Measurements from ENCODE around the gene FMNL2.

The FMNL2 gene

GRCh38 chr2:152549423-152549822 is 214.4 kb downstream of the FMNL2 start:
- no peak overlapping the region for H2BK12ac ChIP-seq (ENCODE audit: low read length)
- no peak overlapping the region for H3K14ac ChIP-seq (ENCODE audit: low read length)
- no peak overlapping the region for H2AFZ ChIP-seq (ENCODE audit: low read length)
- H4K91ac ChIP-seq (ENCODE audit: low read depth, low read length, poor library complexity), result no peak overlapping the region
- H3K4me1 ChIP-seq (ENCODE audit: control insufficient read depth in 2 of 2, insufficient read depth in 1 of 2, low read depth in 1 of 2, low read length in 2 of 2), result peaks cover 0 to 8% of the 10 kb centered on the region in 2 donors
- DNase-seq (ENCODE audit: low spot score), result no peak
- H3K4me3 ChIP-seq (ENCODE audit: low read length in 2 of 2), result no peak overlapping the region
- no peak overlapping the region for H2BK5ac ChIP-seq (ENCODE audit: low read length)
- no peaks in the 10 kb centered on the region for H3K9me3 ChIP-seq (replicated peaks in 1 of 2; ENCODE audit: control insufficient read depth in 2 of 2, insufficient read depth in 1 of 2, low read depth in 1 of 2, low read length in 2 of 2)
- no peak overlapping the region for H2BK120ac ChIP-seq (ENCODE audit: low read depth, low read length)
- H3K9ac ChIP-seq (ENCODE audit: low read depth, low read length, poor library complexity), result no peak overlapping the region
- H2BK15ac ChIP-seq (ENCODE audit: low read length), result no peak overlapping the region
- H3K36me3 ChIP-seq (replicated peaks in 1 of 2; ENCODE audit: control insufficient read depth in 2 of 2, insufficient read depth in 2 of 2, low read length in 2 of 2), result peaks cover 2 to 65% of the 10 kb centered on the region in 2 donors
- no CpG with 5 or more reads among the region's 2 CpGs for WGBS, 2 donors (ENCODE audit: extremely low coverage in 2 of 2, insufficient read length in 2 of 2, insufficient replicate concordance in 1 of 2)
- no peak overlapping the region for H2AK5ac ChIP-seq (ENCODE audit: low read depth, low read length)
- H3K4ac ChIP-seq (ENCODE audit: low read length), result no peak overlapping the region
- no peak overlapping the region for H3K18ac ChIP-seq (ENCODE audit: low read length)
- H4K8ac ChIP-seq (ENCODE audit: low read depth, low read length), result no peak overlapping the region
- H3K79me1 ChIP-seq (ENCODE audit: low read depth, low read length), result no peaks in the 10 kb centered on the region
- no peak overlapping the region for H3K27ac ChIP-seq (replicated peaks; ENCODE audit: low read length)
- no peak overlapping the region for H3K23ac ChIP-seq (ENCODE audit: low read depth, low read length, poor library complexity)
- H3K4me2 ChIP-seq (ENCODE audit: insufficient read depth, low read length, poor library complexity, severe bottlenecking), result no peak overlapping the region
- no peaks in the 10 kb centered on the region for H3K27me3 ChIP-seq (ENCODE audit: control insufficient read depth in 3 of 3, insufficient read depth in 3 of 3, low read depth in 1 of 3, low read length in 3 of 3)

- Histone ChIP-seq H3K79me1 (ENCODE audit: low read depth, low read length) (no peaks in the 10 kb centered on the region), H2AFZ (ENCODE audit: low read length) (no peak overlapping the region), H2BK12ac (ENCODE audit: low read length) (no peak overlapping the region), H2BK5ac (ENCODE audit: low read length) (no peak overlapping the region), H4K8ac (ENCODE audit: low read depth, low read length) (no peak overlapping the region), H3K9me3 (replicated peaks in 1 of 2; ENCODE audit: control insufficient read depth in 2 of 2, insufficient read depth in 1 of 2, low read depth in 1 of 2, low read length in 2 of 2) (no peaks in the 10 kb centered on the region), H3K14ac (ENCODE audit: low read length) (no peak overlapping the region), H3K23ac (ENCODE audit: low read depth, low read length, poor library complexity) (no peak overlapping the region), H3K4ac (ENCODE audit: low read length) (no peak overlapping the region), H3K18ac (ENCODE audit: low read length) (no peak overlapping the region), H2BK120ac (ENCODE audit: low read depth, low read length) (no peak overlapping the region), H3K4me1 (ENCODE audit: control insufficient read depth in 2 of 2, insufficient read depth in 1 of 2, low read depth in 1 of 2, low read length in 2 of 2) (peaks cover 0 to 5% of the 10 kb centered on the region in 2 donors), H3K27ac (replicated peaks; ENCODE audit: low read length) (no peak overlapping the region), H3K36me3 (replicated peaks in 1 of 2; ENCODE audit: control insufficient read depth in 2 of 2, insufficient read depth in 2 of 2, low read length in 2 of 2) (peaks cover 2 to 59% of the 10 kb centered on the region in 2 donors), H3K4me2 (ENCODE audit: insufficient read depth, low read length, poor library complexity, severe bottlenecking) (no peak overlapping the region), H2BK15ac (ENCODE audit: low read length) (no peak overlapping the region), H3K9ac (ENCODE audit: low read depth, low read length, poor library complexity) (no peak overlapping the region), H3K27me3 (ENCODE audit: control insufficient read depth in 3 of 3, insufficient read depth in 3 of 3, low read depth in 1 of 3, low read length in 3 of 3) (no peaks in the 10 kb centered on the region), H3K4me3 (ENCODE audit: low read length in 2 of 2) (no peak overlapping the region), H2AK5ac (ENCODE audit: low read depth, low read length) (no peak overlapping the region), H4K91ac (ENCODE audit: low read depth, low read length, poor library complexity) (no peak overlapping the region)
- no peak for DNase-seq (ENCODE audit: low spot score)
- WGBS, 2 donors (ENCODE audit: extremely low coverage in 2 of 2, insufficient read length in 2 of 2, insufficient replicate concordance in 1 of 2), result no CpG with 5 or more reads among the region's 2 CpGs
Observed at GRCh38 chr2:152550386-152550785, 215.4 kb downstream of the FMNL2 start.

- H3K23ac ChIP-seq (ENCODE audit: low read depth, low read length, poor library complexity), result no peak overlapping the region
- H3K36me3 ChIP-seq (replicated peaks in 1 of 2; ENCODE audit: control insufficient read depth in 2 of 2, insufficient read depth in 2 of 2, low read length in 2 of 2), result peaks cover 0 to 56% of the 10 kb centered on the region in 2 donors
- no peak overlapping the region for H4K8ac ChIP-seq (ENCODE audit: low read depth, low read length)
- no peak overlapping the region for H3K9ac ChIP-seq (ENCODE audit: low read depth, low read length, poor library complexity)
- H3K4me1 ChIP-seq (ENCODE audit: control insufficient read depth in 2 of 2, insufficient read depth in 1 of 2, low read depth in 1 of 2, low read length in 2 of 2), result no peaks in the 10 kb centered on the region
- H3K4me3 ChIP-seq (ENCODE audit: low read length in 2 of 2), result no peak overlapping the region
- H3K27ac ChIP-seq (replicated peaks; ENCODE audit: low read length), result no peak overlapping the region
- H2BK5ac ChIP-seq (ENCODE audit: low read length), result no peak overlapping the region
- no peaks in the 10 kb centered on the region for H3K27me3 ChIP-seq (ENCODE audit: control insufficient read depth in 3 of 3, insufficient read depth in 3 of 3, low read depth in 1 of 3, low read length in 3 of 3)
- no CpG with 5 or more reads among the region's 1 CpG for WGBS, 2 donors (ENCODE audit: extremely low coverage in 2 of 2, insufficient read length in 2 of 2, insufficient replicate concordance in 1 of 2)
- no peak overlapping the region for H2AFZ ChIP-seq (ENCODE audit: low read length)
- no peaks in the 10 kb centered on the region for H3K79me1 ChIP-seq (ENCODE audit: low read depth, low read length)
- H2BK120ac ChIP-seq (ENCODE audit: low read depth, low read length), result no peak overlapping the region
- H2BK15ac ChIP-seq (ENCODE audit: low read length), result no peak overlapping the region
- no peak overlapping the region for H3K18ac ChIP-seq (ENCODE audit: low read length)
- no peaks in the 10 kb centered on the region for H3K9me3 ChIP-seq (replicated peaks in 1 of 2; ENCODE audit: control insufficient read depth in 2 of 2, insufficient read depth in 1 of 2, low read depth in 1 of 2, low read length in 2 of 2)
- H3K14ac ChIP-seq (ENCODE audit: low read length), result no peak overlapping the region
- no peak overlapping the region for H2AK5ac ChIP-seq (ENCODE audit: low read depth, low read length)
- H3K4me2 ChIP-seq (ENCODE audit: insufficient read depth, low read length, poor library complexity, severe bottlenecking), result no peak overlapping the region
- no peak overlapping the region for H3K4ac ChIP-seq (ENCODE audit: low read length)
- no peak overlapping the region for H4K91ac ChIP-seq (ENCODE audit: low read depth, low read length, poor library complexity)
- no peak for DNase-seq (ENCODE audit: low spot score)
- H2BK12ac ChIP-seq (ENCODE audit: low read length), result no peak overlapping the region
Observed at GRCh38 chr2:152552888-152553287, 217.9 kb downstream of the FMNL2 start.

GRCh38 chr2:152553518-152553917 is 218.5 kb downstream of the FMNL2 start:
- no peaks in the 10 kb centered on the region for H3K9me3 ChIP-seq (replicated peaks in 1 of 2; ENCODE audit: control insufficient read depth in 2 of 2, insufficient read depth in 1 of 2, low read depth in 1 of 2, low read length in 2 of 2)
- no peak overlapping the region for H3K4me3 ChIP-seq (ENCODE audit: low read length in 2 of 2)
- no peak overlapping the region for H3K4me2 ChIP-seq (ENCODE audit: insufficient read depth, low read length, poor library complexity, severe bottlenecking)
- no peak overlapping the region for H2BK15ac ChIP-seq (ENCODE audit: low read length)
- no peak overlapping the region for H4K91ac ChIP-seq (ENCODE audit: low read depth, low read length, poor library complexity)
- H4K8ac ChIP-seq (ENCODE audit: low read depth, low read length), result no peak overlapping the region
- no peaks in the 10 kb centered on the region for H3K79me1 ChIP-seq (ENCODE audit: low read depth, low read length)
- no peaks in the 10 kb centered on the region for H3K4me1 ChIP-seq (ENCODE audit: control insufficient read depth in 2 of 2, insufficient read depth in 1 of 2, low read depth in 1 of 2, low read length in 2 of 2)
- no peak overlapping the region for H2AK5ac ChIP-seq (ENCODE audit: low read depth, low read length)
- H2BK12ac ChIP-seq (ENCODE audit: low read length), result no peak overlapping the region
- H3K18ac ChIP-seq (ENCODE audit: low read length), result no peak overlapping the region
- no peaks in the 10 kb centered on the region for H3K27me3 ChIP-seq (ENCODE audit: control insufficient read depth in 3 of 3, insufficient read depth in 3 of 3, low read depth in 1 of 3, low read length in 3 of 3)
- no peak overlapping the region for H2AFZ ChIP-seq (ENCODE audit: low read length)
- no peak for DNase-seq (ENCODE audit: low spot score)
- H3K4ac ChIP-seq (ENCODE audit: low read length), result no peak overlapping the region
- H2BK5ac ChIP-seq (ENCODE audit: low read length), result no peak overlapping the region
- no peak overlapping the region for H3K9ac ChIP-seq (ENCODE audit: low read depth, low read length, poor library complexity)
- H3K23ac ChIP-seq (ENCODE audit: low read depth, low read length, poor library complexity), result no peak overlapping the region
- WGBS, 2 donors (ENCODE audit: extremely low coverage in 2 of 2, insufficient read length in 2 of 2, insufficient replicate concordance in 1 of 2), result no CpG with 5 or more reads among the region's 1 CpG
- H3K14ac ChIP-seq (ENCODE audit: low read length), result no peak overlapping the region
- H3K36me3 ChIP-seq (replicated peaks in 1 of 2; ENCODE audit: control insufficient read depth in 2 of 2, insufficient read depth in 2 of 2, low read length in 2 of 2), result peaks cover 0 to 56% of the 10 kb centered on the region in 2 donors
- H3K27ac ChIP-seq (replicated peaks; ENCODE audit: low read length), result no peak overlapping the region
- H2BK120ac ChIP-seq (ENCODE audit: low read depth, low read length), result no peak overlapping the region
